ENCODE measurements around the gene ZNF423. TPM values are rescaled to one million over a fixed set of nuclear protein-coding genes. Genes with fewer than 3 reads are reported as not detected.

The ZNF423 gene
- total RNA-seq, 1 donor = 0.81 TPM

- DNase-seq (ENCODE audit: low read depth in 2 of 3, low spot score in 2 of 3) = no peak
Observed at GRCh38 chr16:49850558-49851467, 5.1 kb downstream of the ZNF423 start.

- no peak for DNase-seq (ENCODE audit: low read depth in 2 of 3, low spot score in 2 of 3)
Observed at GRCh38 chr16:49849754-49850108, 6.2 kb downstream of the ZNF423 start.

GRCh38 chr16:49849037-49849753 is 6.7 kb downstream of the ZNF423 start:
- no peak for DNase-seq (ENCODE audit: low read depth in 2 of 3, low spot score in 2 of 3)

GRCh38 chr16:49848530-49848929 is 7.4 kb downstream of the ZNF423 start:
- no peak for DNase-seq (ENCODE audit: low read depth in 2 of 3, low spot score in 2 of 3)

- DNase-seq (ENCODE audit: low read depth in 2 of 3, low spot score in 2 of 3) = no peak
Observed at GRCh38 chr16:49846800-49847199, 9.1 kb downstream of the ZNF423 start.

GRCh38 chr16:49844359-49844758 is 11.6 kb downstream of the ZNF423 start:
- no peak for DNase-seq (ENCODE audit: low read depth in 2 of 3, low spot score in 2 of 3)

GRCh38 chr16:49843758-49844157 is 12.2 kb downstream of the ZNF423 start:
- DNase-seq (ENCODE audit: low read depth in 2 of 3, low spot score in 2 of 3) = no peak

GRCh38 chr16:49842972-49843371 is 12.9 kb downstream of the ZNF423 start:
- no peak for DNase-seq (ENCODE audit: low read depth in 2 of 3, low spot score in 2 of 3)

GRCh38 chr16:49839017-49839825 is 16.7 kb downstream of the ZNF423 start:
- DNase-seq (ENCODE audit: low read depth in 2 of 3, low spot score in 2 of 3) = no peak

GRCh38 chr16:49838441-49839016 is 17.4 kb downstream of the ZNF423 start:
- DNase-seq (ENCODE audit: low read depth in 2 of 3, low spot score in 2 of 3) = no peak

GRCh38 chr16:49837688-49838410 is 18.1 kb downstream of the ZNF423 start:
- DNase-seq (ENCODE audit: low read depth in 2 of 3, low spot score in 2 of 3) = peak in 1 of 3 donors; percentile 26

- no peak for DNase-seq (ENCODE audit: low read depth in 2 of 3, low spot score in 2 of 3)
Observed at GRCh38 chr16:49836668-49837067, 19.2 kb downstream of the ZNF423 start.

GRCh38 chr16:49836218-49836617 is 19.7 kb downstream of the ZNF423 start:
- no peak for DNase-seq (ENCODE audit: low read depth in 2 of 3, low spot score in 2 of 3)

- no peak for DNase-seq (ENCODE audit: low read depth in 2 of 3, low spot score in 2 of 3)
Observed at GRCh38 chr16:49835161-49835777, 20.6 kb downstream of the ZNF423 start.

- DNase-seq (ENCODE audit: low read depth in 2 of 3, low spot score in 2 of 3) = no peak
Observed at GRCh38 chr16:49834531-49835151, 21.3 kb downstream of the ZNF423 start.

GRCh38 chr16:49833796-49834530 is 21.9 kb downstream of the ZNF423 start:
- DNase-seq (ENCODE audit: low read depth in 2 of 3, low spot score in 2 of 3) = no peak

- DNase-seq (ENCODE audit: low read depth in 2 of 3, low spot score in 2 of 3) = no peak
Observed at GRCh38 chr16:49833085-49833484, 22.8 kb downstream of the ZNF423 start.

GRCh38 chr16:49832177-49832576 is 23.7 kb downstream of the ZNF423 start:
- DNase-seq (ENCODE audit: low read depth in 2 of 3, low spot score in 2 of 3) = no peak

GRCh38 chr16:49830873-49831272 is 25.0 kb downstream of the ZNF423 start:
- no peak for DNase-seq (ENCODE audit: low read depth in 2 of 3, low spot score in 2 of 3)

All from hematopoietic multipotent progenitor cell (in vitro differentiated cells).